Measurements from ENCODE around the gene DLAT. TPM values are rescaled to one million over a fixed set of nuclear protein-coding genes. Genes with fewer than 3 reads are reported as not detected.
"Not testable (repeated sequence)": the region's sequence is repeated elsewhere in the genome, so short reads cannot be mapped to it uniquely, and the experiment has no call there.

The DLAT gene
- total RNA-seq, 1 experiment from 2014 or later = 99.3 TPM

GRCh38 chr11:112086422-112087191 is 61.4 kb downstream of the DLAT start, which contains the start of the genes SDHD and TIMM8B:
Gene SDHD (plus strand): TSS chr11:112086873. CDS start chr11:112086908, 35 bp downstream.
Gene TIMM8B (minus strand): TSS chr11:112086756. CDS start chr11:112086723, 33 bp downstream.
- ChIA-PET CTCF (interaction anchor here (0.6 to 2.0 kb wide), 2 partner anchors 160 to 194 kb away, joined by 4 to 9 read pairs; no protein-coding TSS in a partner anchor), POLR2A (interaction anchor here (0.6 to 1.3 kb wide), 6 partner anchors 10 to 163 kb away, joined by 3 to 10 read pairs (median 4); partner anchors contain the start of gene BCO2)
- peaks cover 87% of the 10 kb centered on the region for H3K36me3 Mint-ChIP-seq (ENCODE audit: insufficient read depth, unreplicated experiment)
- H3K27ac Mint-ChIP-seq (ENCODE audit: unreplicated experiment) = peak within 1 kb of the TSS; percentile 98
- H3K27me3 Mint-ChIP-seq (ENCODE audit: insufficient read depth, unreplicated experiment) = no peaks in the 10 kb centered on the region
- peak within 1 kb of the TSS; percentile 95 for H3K4me3 Mint-ChIP-seq (ENCODE audit: unreplicated experiment)
- Histone ChIP-seq H3K27me3 (replicated peaks; ENCODE audit: control insufficient read depth, insufficient read depth, low read length) (no peaks in the 10 kb centered on the region), H3K4me3 (ENCODE audit: low read depth, low read length) (peak within 1 kb of the TSS; percentile 59), H3K9me3 (no peaks in the 10 kb centered on the region), H3K4me1 (peaks cover 4% of the 10 kb centered on the region; the same call in 1 of the 2 replicates), H3K36me3 (ENCODE audit: control insufficient read depth, insufficient read depth, low read length) (peaks cover 8% of the 10 kb centered on the region)
- no peaks in the 10 kb centered on the region for H3K9me3 Mint-ChIP-seq (ENCODE audit: unreplicated experiment)
- TF ChIP-seq, protein P1, sequence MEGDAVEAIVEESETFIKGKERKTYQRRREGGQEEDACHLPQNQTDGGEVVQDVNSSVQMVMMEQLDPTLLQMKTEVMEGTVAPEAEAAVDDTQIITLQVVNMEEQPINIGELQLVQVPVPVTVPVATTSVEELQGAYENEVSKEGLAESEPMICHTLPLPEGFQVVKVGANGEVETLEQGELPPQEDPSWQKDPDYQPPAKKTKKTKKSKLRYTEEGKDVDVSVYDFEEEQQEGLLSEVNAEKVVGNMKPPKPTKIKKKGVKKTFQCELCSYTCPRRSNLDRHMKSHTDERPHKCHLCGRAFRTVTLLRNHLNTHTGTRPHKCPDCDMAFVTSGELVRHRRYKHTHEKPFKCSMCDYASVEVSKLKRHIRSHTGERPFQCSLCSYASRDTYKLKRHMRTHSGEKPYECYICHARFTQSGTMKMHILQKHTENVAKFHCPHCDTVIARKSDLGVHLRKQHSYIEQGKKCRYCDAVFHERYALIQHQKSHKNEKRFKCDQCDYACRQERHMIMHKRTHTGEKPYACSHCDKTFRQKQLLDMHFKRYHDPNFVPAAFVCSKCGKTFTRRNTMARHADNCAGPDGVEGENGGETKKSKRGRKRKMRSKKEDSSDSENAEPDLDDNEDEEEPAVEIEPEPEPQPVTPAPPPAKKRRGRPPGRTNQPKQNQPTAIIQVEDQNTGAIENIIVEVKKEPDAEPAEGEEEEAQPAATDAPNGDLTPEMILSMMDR (IDR thresholded peaks at IDR 0.05; ENCODE audit: insufficient read depth in 1 of 2, low read depth in 1 of 2, low read length in 1 of 2, severe bottlenecking in 1 of 2, unreplicated experiment in 1 of 2) = peak in 1 of 2 experiments; percentile 73
- no TSS peak for BruUV-seq (replicated peaks)
- DNase-seq = peak; percentile 99
- intact Hi-C loops (cut with micrococcal nuclease; ENCODE audit: unreplicated experiment) = loop anchor here (1.0 to 2.0 kb wide), 3 partner anchors 12 to 207 kb away; partner anchors contain the start of genes CFAP68, FDXACB1, NKAPD1 and PIH1D2
- H3K4me1 Mint-ChIP-seq (ENCODE audit: low read depth, unreplicated experiment) = peaks cover 17% of the 10 kb centered on the region

GRCh38 chr11:112087212-112087611 is 62.0 kb downstream of the DLAT start:
- Histone ChIP-seq H3K27me3 (replicated peaks; ENCODE audit: control insufficient read depth, insufficient read depth, low read length) (no peaks in the 10 kb centered on the region), H3K9me3 (no peaks in the 10 kb centered on the region), H3K4me1 (peaks cover 4% of the 10 kb centered on the region; the same call in 1 of the 2 replicates), H3K36me3 (ENCODE audit: control insufficient read depth, insufficient read depth, low read length) (peaks cover 8% of the 10 kb centered on the region), H3K4me3 (ENCODE audit: low read depth, low read length) (peak overlapping the region; percentile 59)
- Mint-ChIP-seq H3K27ac (ENCODE audit: unreplicated experiment) (peak overlapping the region; percentile 98), H3K27me3 (ENCODE audit: insufficient read depth, unreplicated experiment) (no peaks in the 10 kb centered on the region), H3K4me1 (ENCODE audit: low read depth, unreplicated experiment) (peaks cover 17% of the 10 kb centered on the region), H3K9me3 (ENCODE audit: unreplicated experiment) (no peaks in the 10 kb centered on the region), H3K4me3 (ENCODE audit: unreplicated experiment) (peak overlapping the region; percentile 95), H3K36me3 (ENCODE audit: insufficient read depth, unreplicated experiment) (peaks cover 87% of the 10 kb centered on the region)
- TF ChIP-seq, protein P1 (IDR thresholded peaks at IDR 0.05; ENCODE audit: insufficient read depth in 1 of 2, low read depth in 1 of 2, low read length in 1 of 2, severe bottlenecking in 1 of 2, unreplicated experiment in 1 of 2) = no peak
- ChIA-PET POLR2A (interaction anchor here (0.6 to 1.3 kb wide), 4 partner anchors 10 to 163 kb away, joined by 4 to 10 read pairs (median 6); no protein-coding TSS in a partner anchor), CTCF (interaction anchor here (0.6 to 2.0 kb wide), 2 partner anchors 161 to 193 kb away, joined by 4 to 9 read pairs; no protein-coding TSS in a partner anchor)
- TSS peak; percentile 33 for BruUV-seq (replicated peaks)
- no peak for DNase-seq
- intact Hi-C loops (cut with micrococcal nuclease; ENCODE audit: unreplicated experiment) = loop anchor here (2.0 kb wide), 1 partner anchor 160 kb away; no protein-coding TSS in a partner anchor

DNA sequence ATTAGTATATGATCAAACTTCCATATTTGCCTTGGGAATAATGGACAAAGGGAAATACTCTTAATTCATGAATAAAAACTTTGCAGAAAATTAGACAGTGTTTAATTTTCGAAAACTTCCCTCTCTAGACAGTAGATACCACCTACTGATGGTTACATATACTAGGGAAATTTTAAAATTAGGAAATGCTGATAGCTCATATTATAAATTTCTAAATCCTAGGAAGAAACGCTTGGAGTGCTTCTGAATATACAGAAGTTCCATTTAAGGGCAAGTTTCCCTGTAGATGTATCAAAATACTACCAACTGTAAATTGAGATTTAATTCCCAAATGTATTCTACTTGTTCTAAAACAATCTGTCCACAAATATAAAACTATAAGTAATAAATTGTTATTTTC is 70.1 kb downstream of the DLAT start:
- POLR2A ChIA-PET; H3K27ac Mint-ChIP-seq (ENCODE audit: unreplicated experiment); H3K4me1 ChIP-seq; H3K27me3 Mint-ChIP-seq (ENCODE audit: insufficient read depth, unreplicated experiment); H3K4me3 ChIP-seq (ENCODE audit: low read depth, low read length); H3K9me3 Mint-ChIP-seq (ENCODE audit: unreplicated experiment); H3K4me1 Mint-ChIP-seq (ENCODE audit: low read depth, unreplicated experiment); H3K4me3 Mint-ChIP-seq (ENCODE audit: unreplicated experiment); H3K27me3 ChIP-seq (replicated peaks; ENCODE audit: control insufficient read depth, insufficient read depth, low read length); H3K36me3 ChIP-seq (ENCODE audit: control insufficient read depth, insufficient read depth, low read length); DNase-seq; intact Hi-C loops (cut with micrococcal nuclease; ENCODE audit: unreplicated experiment); H3K9me3 ChIP-seq: not testable (repeated sequence)
- H3K36me3 Mint-ChIP-seq (ENCODE audit: insufficient read depth, unreplicated experiment) = peaks cover 41% of the 10 kb centered on the region
- BruUV-seq (replicated peaks) = TSS peak; percentile 23
- CTCF ChIA-PET = interaction anchor here (0.9 kb wide), 1 partner anchor 18 kb away, joined by 6 read pairs; no protein-coding TSS in a partner anchor

Measured in Caco-2 (cell line).